ENCODE measurements around the gene CYTH4.

GRCh38 chr22:37283393-37283937, 1.2 kb downstream of the CYTH4 start:
- TF ChIP-seq CTCF (conservative IDR thresholded peaks at IDR 0.05; ENCODE audit: low read depth in 2 of 2) = peak; percentile 57 to 62
- TF ChIP-seq EZH2phosphoT487 (IDR thresholded peaks at IDR 0.05; ENCODE audit: unreplicated experiment) = no peak
- no peak for TF ChIP-seq EZH2 (IDR thresholded peaks at IDR 0.05; ENCODE audit: low read depth, unreplicated experiment)
- no peak for TF ChIP-seq STAT1 (IDR thresholded peaks at IDR 0.05; ENCODE audit: unreplicated experiment)

Data from GM23338 (cell line).